Right kidney (tissue), 1 donor: ENCODE results near the gene DTD2.
"Not testable (repeated sequence)": the region's sequence is repeated elsewhere in the genome, so short reads cannot be mapped to it uniquely, and the experiment has no call there.

Experiments used
- DNase-seq: peaks from one replicate; pipeline ENCODE4 v3.0.0-alpha.2; 2016

Gene DTD2

DNA sequence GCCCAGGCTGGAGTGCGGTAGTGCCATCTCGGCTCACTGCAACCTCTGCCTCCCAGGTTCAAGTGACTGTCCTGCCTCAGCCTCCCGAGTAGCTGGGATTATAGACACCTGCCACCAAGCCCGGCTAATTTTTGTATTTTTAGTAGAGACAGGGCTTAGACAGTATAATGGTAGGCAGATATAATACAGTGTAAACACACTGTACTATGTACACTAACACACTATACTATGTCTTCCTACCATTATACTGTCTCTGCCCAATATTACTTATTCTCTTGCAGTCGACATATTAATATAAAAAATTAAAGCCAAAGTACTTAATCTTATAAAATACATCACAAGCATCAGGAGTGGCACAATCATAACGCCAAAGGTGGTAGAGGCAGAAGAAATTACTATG is 15.0 kb downstream of the DTD2 start:
- DNase-seq: no peak

DNA sequence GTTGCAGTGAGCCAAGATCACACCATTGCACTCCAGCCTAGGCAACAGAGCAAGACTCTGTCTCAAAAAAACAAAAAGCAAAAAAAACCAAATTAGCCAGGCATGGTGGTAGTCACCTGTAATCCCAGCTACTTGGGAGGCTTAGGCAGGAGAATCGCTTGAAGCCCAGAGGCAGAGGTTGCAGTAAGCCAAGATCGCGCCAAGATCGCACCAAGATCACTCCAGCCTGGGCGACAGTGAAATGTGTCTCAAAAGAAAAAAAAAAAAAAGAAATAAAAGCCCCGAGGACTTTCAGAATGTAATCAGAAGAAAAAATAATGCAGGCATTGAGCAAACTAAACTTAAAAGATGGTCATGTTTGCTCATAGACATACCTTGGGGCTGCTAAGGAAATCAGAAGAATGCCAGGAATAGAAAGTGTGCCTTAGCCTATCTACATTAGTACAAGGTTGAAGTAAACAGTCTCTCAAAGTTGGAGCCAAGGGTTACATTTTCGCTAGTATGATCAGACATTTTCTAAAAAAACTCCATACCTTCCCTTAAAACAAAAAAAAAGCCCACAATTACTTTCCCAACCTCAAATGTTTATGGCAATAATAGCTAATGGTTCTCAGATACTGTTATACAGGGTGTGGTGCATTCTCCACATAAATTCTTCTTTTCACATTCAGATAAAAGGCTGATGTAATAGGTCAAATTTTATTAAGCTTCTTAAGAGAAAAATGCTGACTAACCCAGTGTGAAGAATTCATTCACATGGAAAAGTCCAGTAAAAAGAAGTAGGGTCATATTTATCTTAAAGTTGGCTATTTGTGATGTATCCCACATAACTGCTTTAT is 15.8 kb downstream of the DTD2 start:
- no peak for DNase-seq

DNA sequence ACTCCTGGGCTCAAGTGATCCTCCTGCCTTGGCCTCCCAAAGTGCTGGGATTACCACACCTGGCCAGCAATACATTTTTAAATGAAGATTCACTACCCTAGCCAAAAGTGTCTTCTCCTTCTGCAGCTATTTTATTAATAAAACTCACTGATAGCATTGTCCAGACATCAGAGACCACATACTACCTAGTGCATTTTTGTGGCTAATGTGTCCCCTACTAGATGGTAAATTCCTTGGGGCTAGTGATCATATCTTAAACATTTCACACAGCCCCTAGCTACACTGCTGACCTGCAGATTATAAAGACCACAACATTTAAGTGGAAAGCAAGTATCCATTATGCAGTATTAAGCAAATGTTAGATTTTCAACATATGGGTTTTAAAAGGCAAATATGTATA is 17.0 kb downstream of the DTD2 start:
- DNase-seq: no peak

DNA sequence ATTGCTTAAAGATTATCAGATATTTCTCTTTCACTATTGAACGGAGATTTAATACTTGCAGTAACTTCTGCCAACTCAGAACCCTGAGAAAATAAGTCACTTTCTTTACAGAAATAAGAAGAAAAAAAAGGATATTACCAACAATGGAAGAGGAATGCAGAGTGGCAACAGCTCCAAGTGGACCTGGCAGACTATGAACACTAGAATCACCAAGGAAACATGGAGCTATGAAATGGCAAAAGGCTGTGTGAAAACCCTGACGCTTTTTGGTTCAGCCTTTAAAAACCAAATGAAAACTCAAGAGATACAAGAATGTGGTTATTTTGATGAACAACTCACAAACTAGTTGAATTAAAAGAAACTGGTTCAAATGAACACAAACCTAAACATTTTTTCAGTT is 17.7 kb downstream of the DTD2 start:
- no peak for DNase-seq

DNA sequence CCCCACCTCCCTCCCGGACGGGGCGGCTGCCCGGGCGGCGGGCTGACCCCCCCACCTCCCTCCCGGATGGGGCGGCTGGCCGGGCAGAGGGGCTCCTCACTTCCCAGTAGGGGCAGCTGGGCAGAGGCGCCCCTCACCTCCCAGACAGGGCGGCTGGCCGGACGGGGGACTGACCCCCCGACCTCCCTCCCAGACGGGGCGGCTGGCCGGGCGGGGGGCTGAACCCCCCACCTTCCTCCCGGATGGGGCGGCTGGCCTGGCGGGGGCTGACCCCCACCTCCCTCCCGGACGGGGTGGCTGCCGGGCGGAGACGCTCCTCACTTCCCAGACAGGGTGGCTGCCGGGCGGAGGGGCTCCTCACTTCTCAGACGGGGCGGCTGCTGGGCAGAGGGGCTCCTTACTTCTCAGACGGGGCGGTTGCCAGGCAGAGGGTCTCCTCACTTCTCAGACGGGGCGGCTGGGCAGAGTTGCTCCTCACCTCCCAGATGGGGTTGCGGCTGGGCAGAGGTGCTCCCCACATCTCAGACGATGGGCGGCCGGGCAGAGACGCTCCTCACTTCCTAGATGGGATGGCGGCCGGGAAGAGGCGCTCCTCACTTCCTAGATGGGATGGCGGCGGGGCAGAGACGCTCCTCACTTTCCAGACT is 20.1 kb downstream of the DTD2 start:
- not testable (repeated sequence) for DNase-seq

DNA sequence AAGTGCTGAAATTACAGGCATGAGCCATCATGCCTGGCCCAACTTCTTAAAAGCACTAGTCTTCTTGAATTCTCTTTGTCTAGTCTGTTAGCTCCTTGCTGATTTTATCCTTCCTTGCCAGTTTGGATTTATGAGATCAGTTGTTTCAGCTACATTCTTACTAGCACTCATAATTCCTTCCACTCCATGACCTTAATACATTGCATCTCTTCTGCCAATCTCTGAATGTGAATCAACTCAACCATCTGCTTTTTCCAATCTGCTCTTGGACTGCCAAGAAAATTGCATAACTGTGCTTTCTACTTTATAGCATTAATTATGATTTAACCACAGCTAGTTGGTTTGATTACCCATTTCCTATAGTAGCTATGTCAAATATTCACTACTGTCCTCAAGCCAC is 22.0 kb downstream of the DTD2 start:
- DNase-seq: no peak

DNA sequence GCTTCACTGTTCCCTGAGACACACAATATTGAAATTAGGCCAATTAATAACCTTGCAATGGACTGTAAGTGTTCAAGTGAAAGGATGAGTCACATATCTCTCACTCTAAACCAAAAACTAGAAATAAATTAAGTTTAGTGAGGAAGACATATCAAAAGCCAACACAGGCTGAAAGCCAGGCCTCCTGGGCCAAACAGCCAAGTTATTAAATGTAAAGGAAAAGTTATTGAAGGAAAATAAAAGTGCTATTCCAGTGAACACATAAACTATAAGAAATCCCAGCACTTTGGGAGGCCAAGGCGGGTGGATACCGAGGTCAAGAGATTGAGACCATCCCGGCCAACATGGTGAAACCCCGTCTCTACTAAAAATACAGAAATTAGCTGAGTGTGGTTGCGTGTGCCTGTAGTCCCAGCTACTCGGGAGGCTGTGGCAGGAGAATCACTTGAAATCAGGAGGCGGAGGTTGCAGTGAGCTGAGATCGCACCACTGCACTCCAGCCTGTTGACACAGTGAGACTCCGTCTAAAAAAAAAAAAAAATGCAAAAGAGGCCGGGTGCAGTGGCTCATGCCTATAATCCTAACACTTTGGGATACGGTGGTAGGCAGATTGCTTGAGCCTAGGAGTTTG is 26.6 kb downstream of the DTD2 start:
- no peak for DNase-seq

DNA sequence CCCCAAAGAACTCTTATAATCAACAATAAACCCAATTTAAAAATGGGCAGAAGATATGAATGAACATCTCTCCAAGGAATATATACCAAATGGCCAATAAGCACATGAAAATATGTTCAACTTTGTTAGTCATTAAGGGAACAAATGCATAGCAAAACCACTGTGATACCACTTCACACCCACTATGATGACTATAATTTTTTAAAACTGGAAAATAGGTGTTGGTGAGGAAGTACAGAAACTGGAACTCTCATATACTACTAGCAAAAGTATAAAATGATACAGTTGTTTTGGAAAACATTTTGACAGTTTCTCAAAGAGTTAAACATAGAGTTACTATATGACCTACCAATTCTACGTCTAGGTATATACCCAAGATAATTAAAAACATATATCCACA is 27.5 kb downstream of the DTD2 start:
- DNase-seq: no peak

DNA sequence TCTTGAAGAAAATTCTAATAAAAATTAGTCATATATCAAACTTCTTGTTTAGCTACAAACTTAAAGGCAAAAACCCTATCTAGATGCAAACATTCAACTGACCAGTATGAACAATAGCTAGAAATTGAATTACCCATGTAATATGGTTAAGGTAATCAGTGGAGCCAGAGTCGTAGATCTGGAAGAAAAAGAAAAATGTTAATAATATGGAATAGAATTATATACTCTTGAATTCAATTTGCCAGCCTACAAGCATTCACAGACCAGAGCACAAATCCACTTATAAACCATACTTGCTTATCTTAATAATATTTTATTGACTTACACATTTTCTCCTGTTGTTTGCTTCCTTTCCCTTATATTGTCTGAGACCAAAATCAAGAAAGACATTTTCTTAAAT is 29.3 kb downstream of the DTD2 start:
- DNase-seq: no peak

DNA sequence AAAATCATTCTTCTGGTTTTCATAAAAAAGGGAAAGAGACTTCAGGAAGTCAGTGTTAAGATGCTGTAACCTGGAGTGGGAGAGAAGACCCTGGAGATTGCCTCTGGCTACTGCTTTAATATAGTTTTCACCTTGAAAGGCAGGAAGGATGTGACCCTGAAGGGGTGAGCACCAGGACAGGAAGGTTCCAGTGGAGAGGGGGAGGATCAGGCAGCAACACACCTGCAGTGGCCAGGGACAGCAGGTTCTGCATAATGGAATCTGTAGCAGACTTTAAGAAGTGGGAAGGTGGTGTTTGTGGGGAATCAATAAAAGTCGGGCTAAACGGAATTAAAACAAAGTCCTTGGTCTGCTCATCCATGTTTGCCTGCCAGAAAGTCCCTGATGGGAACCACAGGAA is 30.6 kb downstream of the DTD2 start:
- DNase-seq: no peak

DNA sequence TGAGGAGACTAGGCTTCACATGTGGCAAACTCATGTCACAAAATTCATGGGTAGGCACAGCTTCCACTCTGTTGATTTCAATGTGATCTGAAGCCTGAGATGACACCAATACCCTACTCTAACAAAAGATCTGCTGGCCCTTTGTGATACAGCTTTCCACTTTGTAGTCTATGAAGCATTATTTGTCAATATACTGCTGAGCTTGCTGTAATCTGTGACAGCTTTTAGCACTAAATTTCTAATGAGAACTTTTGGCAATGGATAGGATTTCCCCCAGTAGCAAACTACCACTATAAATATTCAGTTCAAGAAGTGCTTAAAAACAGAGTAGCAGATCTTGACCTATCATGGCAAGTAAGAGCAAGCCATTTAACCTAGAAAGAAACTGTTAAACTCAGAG is 31.4 kb downstream of the DTD2 start:
- DNase-seq: no peak

DNA sequence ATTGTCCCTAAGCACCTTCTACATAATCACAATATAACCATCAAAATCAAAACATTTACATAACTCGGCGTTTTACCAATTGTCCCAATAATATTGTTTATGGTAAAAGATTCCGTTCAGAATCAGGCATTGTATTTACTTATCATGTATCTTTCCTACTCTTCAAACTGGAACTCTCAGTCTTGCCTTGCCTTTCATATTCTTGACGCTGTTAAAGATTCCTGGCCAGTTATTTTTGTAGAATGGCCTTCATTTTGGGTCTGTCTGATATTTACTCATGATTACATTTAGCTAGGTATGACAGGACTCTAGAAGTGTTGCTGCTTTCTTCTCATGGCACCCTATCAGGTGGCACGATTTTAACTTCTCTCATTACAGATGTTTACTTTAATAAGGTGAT is 36.1 kb downstream of the DTD2 start:
- no peak for DNase-seq

DNA sequence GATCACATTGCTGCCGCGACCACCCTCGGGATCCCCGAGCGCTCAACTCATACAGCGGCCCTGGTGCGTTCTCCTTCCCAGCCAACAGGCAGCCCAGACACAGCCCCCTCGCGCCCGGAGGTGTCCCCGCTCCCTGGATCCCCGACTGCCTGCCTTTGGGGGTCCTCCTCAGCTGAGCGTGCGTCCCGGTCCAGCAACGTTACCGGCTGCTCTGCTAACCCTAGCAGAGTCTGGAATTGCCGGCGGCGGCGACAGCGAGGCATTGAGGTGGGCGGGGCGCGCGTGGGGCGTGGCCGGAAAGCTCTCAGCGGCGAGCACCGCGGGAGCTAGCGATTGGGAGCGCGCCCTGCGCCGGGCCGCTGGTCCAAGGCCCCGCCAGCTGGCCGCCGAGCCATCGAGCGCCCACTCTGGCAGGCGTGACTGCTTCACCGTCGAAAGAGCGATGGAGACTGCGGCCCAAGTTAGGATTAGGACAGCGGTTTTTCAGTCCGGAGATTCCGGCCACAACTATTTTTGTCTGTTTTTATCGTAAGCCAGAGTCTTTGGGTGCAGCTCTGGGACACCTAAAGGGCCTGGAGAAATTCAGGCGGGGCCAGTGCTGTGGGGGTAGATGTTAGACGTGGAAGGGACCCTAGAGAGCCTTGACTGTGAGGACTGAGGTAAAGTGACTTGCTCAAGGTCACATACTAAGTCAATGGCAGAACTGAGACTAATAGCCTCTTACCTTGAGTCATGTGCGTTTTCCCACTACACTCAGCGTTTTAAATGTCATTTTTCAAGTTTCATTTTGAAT is 36.8 kb downstream of the DTD2 start, which contains the start of gene HEATR5A:
HEATR5A (minus strand) TSS at position 232 of the 793 bp plus-strand sequence. CDS start 17,575 bp downstream, outside the sequence.
- peak; percentile 87 for DNase-seq

DNA sequence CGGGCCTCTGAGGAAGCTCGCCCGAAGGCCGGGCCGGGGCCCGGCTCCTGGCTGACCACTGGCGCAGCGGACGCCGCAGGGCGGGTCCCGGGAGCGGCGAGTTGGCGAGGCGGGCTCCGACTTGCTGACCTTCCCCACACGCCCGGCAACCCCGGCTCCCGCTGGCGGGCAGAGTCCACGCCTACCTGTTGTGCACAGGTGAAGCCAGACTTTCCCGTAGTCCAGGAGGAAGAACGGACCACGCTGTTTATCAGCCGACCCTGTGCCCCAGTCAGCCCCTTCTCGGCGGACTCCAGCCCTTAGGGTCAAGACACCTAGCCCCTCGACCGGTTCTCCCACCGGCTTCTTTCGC is 37.4 kb downstream of the DTD2 start:
- DNase-seq: no peak

DNA sequence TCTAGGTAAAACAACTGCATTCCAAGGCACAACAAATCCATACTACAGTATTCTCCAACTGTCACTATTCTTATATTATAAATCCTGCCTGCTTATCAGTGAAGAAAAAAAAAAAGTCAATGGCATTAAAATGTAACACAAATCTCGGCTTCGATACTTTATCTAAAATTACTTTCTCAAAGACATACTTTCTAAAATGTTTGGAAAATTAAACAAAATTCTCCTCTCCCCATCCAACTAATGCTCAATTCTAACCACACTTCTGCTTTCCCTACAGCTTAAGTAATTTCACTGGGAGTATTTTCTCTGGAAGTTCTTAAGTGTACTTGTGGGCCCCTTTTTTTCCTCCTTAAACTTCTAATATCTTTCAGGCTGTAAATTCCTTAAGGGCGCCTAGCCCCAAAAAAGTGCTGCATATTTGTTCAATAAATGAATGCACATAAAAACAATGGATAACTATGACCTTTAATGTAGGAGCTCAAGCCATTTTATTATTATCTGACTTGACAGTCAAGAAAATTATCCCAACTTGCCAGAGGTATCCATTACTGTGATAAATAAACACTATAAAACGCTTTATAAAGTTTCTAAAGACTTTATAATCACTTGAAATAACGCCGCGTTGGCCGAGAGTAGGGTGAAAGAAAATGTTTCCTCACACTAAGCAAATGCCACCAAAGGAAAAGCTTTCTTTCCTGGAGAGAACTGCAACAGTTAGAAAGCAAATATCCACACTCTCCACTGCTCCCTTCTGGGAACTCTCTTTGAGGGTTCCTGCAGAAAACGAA is 37.9 kb downstream of the DTD2 start:
- DNase-seq: no peak

DNA sequence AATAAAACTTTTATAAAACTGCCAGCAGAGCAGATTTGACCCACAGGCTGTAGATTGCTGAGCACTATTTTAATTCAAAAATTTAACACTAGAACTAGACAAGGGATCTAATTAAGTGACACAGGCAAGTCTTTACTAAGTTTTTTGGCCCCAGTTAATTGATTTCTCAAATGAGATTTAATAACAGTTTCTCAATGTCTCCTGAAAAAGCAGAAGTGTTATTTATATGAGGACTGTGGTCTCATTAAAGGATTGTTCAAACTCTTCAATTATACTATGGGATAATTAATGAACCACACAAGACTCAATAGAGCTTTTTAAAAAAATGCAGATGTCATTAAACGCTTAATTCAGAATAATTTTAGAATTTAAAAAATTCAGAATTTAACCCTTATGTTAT is 38.9 kb downstream of the DTD2 start:
- DNase-seq: no peak

DNA sequence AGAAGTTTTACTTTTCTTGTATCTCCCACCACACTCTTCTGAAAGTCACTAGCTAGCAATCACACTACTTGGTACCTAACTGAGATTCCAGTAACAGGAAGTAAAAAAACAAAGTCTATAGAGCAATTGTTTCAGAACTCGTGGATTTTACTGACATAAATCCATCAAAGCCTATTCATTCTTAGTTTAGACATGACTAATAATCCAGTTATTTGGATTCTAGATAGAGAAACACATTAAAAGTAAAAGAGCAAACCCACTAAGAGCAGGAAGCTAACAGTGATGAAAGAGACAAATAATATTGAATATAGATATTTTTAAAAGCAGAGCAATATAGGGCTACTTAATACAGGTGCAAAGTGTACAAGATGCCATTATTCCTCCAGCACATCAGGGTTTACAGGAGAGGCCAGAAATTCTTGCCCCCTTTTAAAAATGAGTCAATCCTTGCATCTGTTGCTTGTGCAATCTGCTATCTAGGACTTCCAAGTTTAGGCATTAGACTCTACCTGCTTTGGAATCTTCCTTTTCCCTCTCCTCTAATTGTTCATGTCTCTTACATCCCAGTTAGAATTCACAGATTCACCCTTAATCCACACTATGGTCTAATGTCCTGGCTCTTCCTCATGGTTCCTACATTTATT is 43.0 kb downstream of the DTD2 start:
- no peak for DNase-seq

DNA sequence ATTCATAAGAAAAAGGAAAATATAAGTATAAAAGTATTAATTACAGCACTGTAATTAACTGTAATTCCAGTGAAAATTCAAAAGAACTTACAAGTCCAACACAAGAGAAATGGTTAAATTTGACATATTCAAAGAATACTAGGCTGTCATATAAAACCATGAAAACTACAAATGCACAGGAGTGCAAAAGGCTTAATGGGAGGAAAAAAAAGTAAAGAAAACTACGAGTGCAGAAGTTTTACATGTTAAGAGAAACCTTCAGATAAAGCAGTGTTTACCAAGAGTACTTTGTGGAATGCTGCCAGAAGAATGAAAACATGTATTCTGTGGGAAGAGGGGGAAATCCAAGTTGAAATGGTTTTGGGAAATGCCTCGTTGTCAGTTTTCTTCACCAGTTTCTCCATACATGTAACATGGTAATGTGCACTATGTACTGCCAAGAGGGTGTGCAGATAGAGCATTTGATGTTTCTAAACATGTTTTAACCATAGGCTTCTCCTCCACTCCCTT is 46.0 kb downstream of the DTD2 start:
- DNase-seq: no peak

DNA sequence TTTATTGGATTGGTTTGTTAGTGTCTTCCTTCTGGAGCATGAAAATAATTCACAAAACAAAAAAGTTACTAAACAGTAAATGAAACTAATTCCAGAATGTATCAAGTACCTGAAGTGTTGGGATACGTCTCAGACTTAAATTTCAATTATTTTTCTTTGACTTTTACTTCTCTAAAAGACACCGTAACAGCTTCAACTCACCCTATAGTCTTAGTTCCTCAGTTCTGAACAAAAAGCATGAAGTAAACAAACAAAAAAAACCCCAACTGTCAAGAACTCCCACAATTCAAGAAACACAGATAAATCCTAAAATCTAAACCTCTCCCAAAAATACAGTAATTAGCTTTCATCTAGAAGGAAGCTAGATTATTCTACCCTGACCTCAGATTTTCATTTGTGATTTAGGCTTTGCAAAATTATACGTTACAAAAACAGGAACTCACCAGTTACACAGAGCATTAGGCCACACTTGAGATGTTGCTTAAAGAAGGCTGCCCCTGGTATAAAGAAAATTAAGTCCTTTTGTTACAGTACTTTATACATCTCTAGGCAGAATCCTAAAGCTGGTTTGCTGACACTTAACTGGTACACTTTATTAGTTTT is 47.2 kb downstream of the DTD2 start:
- DNase-seq: no peak

DNA sequence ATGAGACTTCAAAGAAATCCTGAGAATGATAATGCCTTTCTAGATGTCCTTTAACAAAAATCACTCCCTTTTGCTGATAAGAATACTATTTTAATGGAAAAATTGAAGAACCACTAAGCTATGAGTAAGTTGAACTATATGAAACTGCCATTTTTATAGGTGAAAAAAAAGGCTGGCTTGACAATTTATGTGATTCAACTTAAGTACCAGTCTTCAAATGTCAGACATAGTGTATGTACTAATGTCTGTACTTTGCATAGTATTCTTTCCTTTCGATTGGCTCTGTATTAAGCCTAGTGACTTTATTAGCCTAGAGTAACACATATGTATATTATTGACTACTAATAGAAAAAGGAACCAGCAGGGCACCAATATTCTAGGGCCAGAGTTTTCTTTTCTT is 48.9 kb downstream of the DTD2 start:
- DNase-seq: no peak
